CD14-positive monocyte (primary cell): ENCODE data around the gene IL19. TPM values are rescaled to one million over a fixed set of nuclear protein-coding genes. Genes with fewer than 3 reads are reported as not detected.

ENCODE experiments used
- DNase-seq, 3 donors: peaks; one replicate each; pipeline ENCODE4 v3.0.0-alpha.2; 2011 to 2022
- H2AFZ ChIP-seq: 2 replicates; pipeline ENCODE4 v1.6.0; 2012; ENCODE audit warnings: mild to moderate bottlenecking, low read depth, low read length, inconsistent platforms; ENCODE audit not compliant: insufficient read depth, poor library complexity, severe bottlenecking
- H3K27ac ChIP-seq, 2 donors: 1 replicate in 1 of 2; 2 replicates in 1 of 2; pipeline ENCODE4 v1.5.1; 2012 to 2013; ENCODE audit warnings: low read length in 2 of 2, control low read depth in 1 of 2, inconsistent platforms in 1 of 2, low read depth in 1 of 2, mild to moderate bottlenecking in 1 of 2
- H3K27me3 ChIP-seq, 2 donors: one replicate each; pipeline versions ENCODE4 v1.6.0 to v1.6.1; 2011 to 2013; ENCODE audit warnings: low read length in 2 of 2; ENCODE audit not compliant: control insufficient read depth in 2 of 2, insufficient read depth in 2 of 2
- H3K36me3 ChIP-seq, 2 donors: replicated peaks in 1 of 2; 1 replicate in 1 of 2; 2 replicates in 1 of 2; pipeline versions ENCODE4 v1.5.1 to v1.6.1; 2012 to 2013; ENCODE audit warnings: low read length in 2 of 2, control low read depth in 1 of 2, inconsistent platforms in 1 of 2, mild to moderate bottlenecking in 1 of 2; ENCODE audit not compliant: insufficient read depth in 2 of 2, control insufficient read depth in 1 of 2
- H3K4me1 ChIP-seq, 2 donors: 1 replicate in 1 of 2; 2 replicates in 1 of 2; pipeline versions ENCODE4 v1.5.1 to v1.6.1; 2012 to 2013; ENCODE audit warnings: low read length in 2 of 2, control low read depth in 1 of 2, inconsistent platforms in 1 of 2, mild to moderate bottlenecking in 1 of 2, moderate library complexity in 1 of 2; ENCODE audit not compliant: insufficient read depth in 2 of 2, control insufficient read depth in 1 of 2
- H3K4me2 ChIP-seq: replicated peaks from 2 replicates; pipeline ENCODE3; 2012; ENCODE audit warnings: low read length, moderate library complexity, mild to moderate bottlenecking; ENCODE audit not compliant: poor library complexity, severe bottlenecking; ENCODE audit errors: extremely low read depth
- H3K4me3 ChIP-seq, 3 experiments: fragments of 200-600 bp in 1 of 3; sonication (generic) in 1 of 3; replicated peaks in 1 of 3; 1 replicate in 2 of 3; 2 replicates in 1 of 3; pipeline ENCODE4 v1.5.1; 2011 to 2013; ENCODE audit warnings: low read length in 3 of 3, mild to moderate bottlenecking in 3 of 3, control low read depth in 2 of 3, low read depth in 2 of 3, inconsistent platforms in 1 of 3, moderate library complexity in 1 of 3
- H3K79me2 ChIP-seq: 2 replicates; pipeline ENCODE4 v1.6.0; 2012; ENCODE audit warnings: mild to moderate bottlenecking, control low read depth, inconsistent platforms, low read length, moderate library complexity; ENCODE audit not compliant: insufficient read depth
- H3K9ac ChIP-seq: 2 replicates; pipeline ENCODE4 v1.6.0; 2017; ENCODE audit warnings: low read length, mild to moderate bottlenecking; ENCODE audit not compliant: insufficient read depth, poor library complexity, severe bottlenecking
- H3K9me3 ChIP-seq, 2 donors: replicated peaks in 1 of 2; 1 replicate in 1 of 2; 2 replicates in 1 of 2; pipeline versions ENCODE4 v1.5.1 to v1.6.1; 2012 to 2013; ENCODE audit warnings: low read length in 2 of 2, control low read depth in 1 of 2; ENCODE audit not compliant: control insufficient read depth in 1 of 2, insufficient read depth in 1 of 2
- H4K20me1 ChIP-seq: 2 replicates; pipeline ENCODE4 v1.6.0; 2012; ENCODE audit warnings: mild to moderate bottlenecking, low read length, control low read depth, moderate library complexity; ENCODE audit not compliant: insufficient read depth
- H3K27ac Mint-ChIP-seq, 7 donors: one replicate each; pipeline ENCODE4 v1.8.0; 2020; ENCODE audit warnings: mild to moderate bottlenecking in 7 of 7, mixed read lengths in 7 of 7, moderate library complexity in 6 of 7, inconsistent platforms in 2 of 7
- H3K27me3 Mint-ChIP-seq, 3 donors: one replicate each; pipeline ENCODE4 v1.8.0; 2021 to 2022; ENCODE audit warnings: low read depth in 3 of 3, mild to moderate bottlenecking in 3 of 3, mixed read lengths in 3 of 3, moderate library complexity in 3 of 3, inconsistent platforms in 1 of 3
- H3K36me3 Mint-ChIP-seq, 2 donors: one replicate each; pipeline ENCODE4 v1.8.0; 2020; ENCODE audit warnings: mixed read lengths in 2 of 2, inconsistent platforms in 1 of 2, mild to moderate bottlenecking in 1 of 2
- H3K4me1 Mint-ChIP-seq: one replicate; pipeline ENCODE4 v1.8.0; 2020; ENCODE audit warnings: mild to moderate bottlenecking, mixed read lengths
- H3K4me3 Mint-ChIP-seq, 2 donors: one replicate each; pipeline ENCODE4 v1.8.0; 2020; ENCODE audit warnings: mild to moderate bottlenecking in 2 of 2, mixed read lengths in 2 of 2, moderate library complexity in 1 of 2
- H3K9me3 Mint-ChIP-seq, 7 donors: one replicate each; pipeline ENCODE4 v1.8.0; 2020 to 2022; ENCODE audit warnings: mixed read lengths in 7 of 7, mild to moderate bottlenecking in 6 of 7, moderate library complexity in 6 of 7, inconsistent platforms in 2 of 7
- CTCF ChIP-seq: fragments of 200-600 bp; IDR thresholded peaks from one replicate; pipeline ENCODE4 v1.8.0; 2022; ENCODE audit warnings: antibody characterized with exemption, mild to moderate bottlenecking
- WGBS: methylation state at CpG from one replicate; pipeline ENCODE4 v1.1.5; 2013; ENCODE audit warnings: missing lambda C conversion rate; ENCODE audit not compliant: insufficient coverage; 5-methylcytosine and 5-hydroxymethylcytosine counted together
- intact Hi-C, 2 donors: fragments of 100-400 bp; cut with micrococcal nuclease; formaldehyde crosslinking; loops; one replicate each; pipeline versions ENCODE4 v1.15.0 to v1.15.1; 2023
- polyA plus RNA-seq, 3 donors: library from polyadenylated mRNA; depleted of rRNA in 1 of 3; unstranded in 2 of 3; stranded (reverse) in 1 of 3; fragments of 300-500 nt in 2 of 3; fragments of >200 nt in 1 of 3; fragmentation: Illumina TruSeq in 2 of 3; gene quantifications; 1 replicate in 2 of 3; 2 replicates in 1 of 3; pipeline ENCODE4 v1.2.3, GENCODE V29; 2012 to 2021

The IL19 gene
- polyA plus RNA-seq, 3 donors = 0.41 TPM; not detected in 2

GRCh38 chr1:206729050-206729449, 41.5 kb upstream of the IL19 start:
- no peak for TF ChIP-seq CTCF
- no peak overlapping the region for H3K27ac ChIP-seq
- peaks cover 20 to 29% of the 10 kb centered on the region in 2 donors for H3K4me1 ChIP-seq
- H3K27me3 ChIP-seq = no peaks in the 10 kb centered on the region
- 94% methylated on average over 5 of the region's 6 CpGs for WGBS
- no peak overlapping the region for H3K9ac ChIP-seq
- peaks cover 89% of the 10 kb centered on the region for H4K20me1 ChIP-seq
- no peak overlapping the region for H2AFZ ChIP-seq
- DNase-seq = no peak
- no peak overlapping the region for H3K4me2 ChIP-seq
- intact Hi-C loops = loop anchor here in 1 of 2 donors (5.0 kb wide), 1 partner anchor 183 kb away; no protein-coding TSS in a partner anchor
- peaks cover 0 to 4% (median 3%) of the 10 kb centered on the region in 3 donors for H3K27me3 Mint-ChIP-seq
- H3K4me3 Mint-ChIP-seq = no peak overlapping the region
- peaks cover 52% of the 10 kb centered on the region for H3K4me1 Mint-ChIP-seq
- H3K79me2 ChIP-seq = peaks cover 59% of the 10 kb centered on the region
- peaks cover 54 to 56% of the 10 kb centered on the region in 2 donors for H3K36me3 Mint-ChIP-seq
- no peaks in the 10 kb centered on the region for H3K9me3 Mint-ChIP-seq
- H3K36me3 ChIP-seq = peaks cover 47 to 54% of the 10 kb centered on the region in 2 donors
- H3K4me3 ChIP-seq = no peak overlapping the region
- no peaks in the 10 kb centered on the region for H3K9me3 ChIP-seq
- H3K27ac Mint-ChIP-seq = peak overlapping the region in 1 of 7 donors; percentile 80

- peaks cover 54 to 55% of the 10 kb centered on the region in 2 donors for H3K36me3 Mint-ChIP-seq
Measured at GRCh38 chr1:206729507-206729906, 41.1 kb upstream of the IL19 start.

More at GRCh38 chr1:206729507-206729906, 41.1 kb upstream of the IL19 start:
- no peak overlapping the region for H3K4me3 ChIP-seq
- TF ChIP-seq CTCF = no peak
- peaks cover 89% of the 10 kb centered on the region for H4K20me1 ChIP-seq
- H3K27me3 ChIP-seq = no peaks in the 10 kb centered on the region
- H3K36me3 ChIP-seq = peaks cover 47 to 57% of the 10 kb centered on the region in 2 donors
- no peak overlapping the region for H2AFZ ChIP-seq
- H3K9ac ChIP-seq = no peak overlapping the region
- Mint-ChIP-seq H3K27ac (peak overlapping the region in 4 of 7 donors; percentile 9 to 43 (median 27)), H3K4me3 (no peak overlapping the region), H3K27me3 (peaks cover 0 to 4% (median 3%) of the 10 kb centered on the region in 3 donors), H3K9me3 (no peaks in the 10 kb centered on the region), H3K4me1 (peaks cover 51% of the 10 kb centered on the region)
- H3K27ac ChIP-seq = no peak overlapping the region
- no peak overlapping the region for H3K4me2 ChIP-seq
- peaks cover 55% of the 10 kb centered on the region for H3K79me2 ChIP-seq
- no peak for DNase-seq
- H3K4me1 ChIP-seq = peaks cover 21 to 31% of the 10 kb centered on the region in 2 donors
- intact Hi-C loops = loop anchor here in 1 of 2 donors (5.0 kb wide), 1 partner anchor 183 kb away; no protein-coding TSS in a partner anchor
- 95% methylated on average over 2 of the region's 3 CpGs for WGBS
- no peaks in the 10 kb centered on the region for H3K9me3 ChIP-seq
